PC-3 (cell line): Measurements from ENCODE around the gene DNAJB11. TPM values are rescaled to one million over a fixed set of nuclear protein-coding genes. Genes with fewer than 3 reads are reported as not detected.
"Not testable (repeated sequence)": the region's sequence is repeated elsewhere in the genome, so short reads cannot be mapped to it uniquely, and the experiment has no call there.

Experiments used
- ATAC-seq: fragments of 200-7000 bp; cut with Tn5 transposase; 2 replicates; pipeline ENCODE4 v1.9.1; 2020; ENCODE audit warnings: mild to moderate bottlenecking, moderate library complexity
- BruUV-seq: library from RNA; stranded (reverse); fragments of 400-500 nt; replicated peaks from 2 replicates; lab custom pipeline; 2021; lab: Mats Ljungman, UMichigan
- CTCF ChIA-PET: fragments of 300-600 bp; sonication (Branson Sonifier 250); formaldehyde crosslinking; loops from one replicate; lab custom pipeline; 2022; ENCODE audit warnings: antibody characterized with exemption; lab: Charles Lee
- POLR2A ChIA-PET: fragments of 300-600 bp; sonication (Branson Sonifier 250); formaldehyde crosslinking; loops from one replicate; lab custom pipeline; 2022; ENCODE audit warnings: antibody characterized with exemption; ENCODE audit not compliant: unreplicated experiment; lab: Charles Lee
- DNase-seq: peaks from one replicate; pipeline ENCODE4 v3.0.0-alpha.2; 2015
- H2AFZ ChIP-seq: fragments of 300-600 bp; sonication (generic); 2 replicates; pipeline ENCODE4 v1.6.0; 2016; ENCODE audit warnings: antibody characterized with exemption, low read length
- H3F3A ChIP-seq: fragments of 300-600 bp; sonication (generic); one replicate; pipeline ENCODE4 v1.6.0; 2017; ENCODE audit warnings: antibody characterized with exemption, low read length, control low read depth, mild to moderate bottlenecking; ENCODE audit not compliant: unreplicated experiment
- H3K27ac ChIP-seq: fragments of 300-600 bp; sonication (generic); 2 replicates; pipeline ENCODE4 v1.5.1; 2016; ENCODE audit warnings: mild to moderate bottlenecking, low read length
- H3K27me3 ChIP-seq: fragments of 300-600 bp; sonication (generic); 2 replicates; pipeline ENCODE4 v1.6.1; 2016; ENCODE audit warnings: low read length, mixed read lengths
- H3K36me3 ChIP-seq: fragments of 300-600 bp; sonication (generic); 2 replicates; pipeline ENCODE4 v1.6.1; 2016; ENCODE audit warnings: low read depth, mixed run types, low read length, mixed read lengths
- H3K4me1 ChIP-seq: fragments of 300-600 bp; sonication (generic); 2 replicates; pipeline ENCODE4 v1.5.1; 2016; ENCODE audit warnings: low read length; ENCODE audit not compliant: insufficient read depth
- H3K4me2 ChIP-seq: fragments of 300-600 bp; sonication (generic); 2 replicates; pipeline ENCODE4 v1.6.0; 2016; ENCODE audit warnings: low read length
- H3K4me3 ChIP-seq: fragments of 300-600 bp; sonication (generic); 2 replicates; pipeline ENCODE4 v1.5.1; 2016; ENCODE audit warnings: mild to moderate bottlenecking, low read length, mixed read lengths
- H3K79me2 ChIP-seq: fragments of 300-600 bp; sonication (generic); 2 replicates; pipeline ENCODE4 v1.6.1; 2017; ENCODE audit warnings: low read length, mixed read lengths
- H3K9ac ChIP-seq: fragments of 300-600 bp; sonication (generic); 2 replicates; pipeline ENCODE4 v1.6.0; 2016; ENCODE audit warnings: mild to moderate bottlenecking, low read length
- H3K9me2 ChIP-seq: fragments of 300-600 bp; sonication (generic); replicated peaks from 2 replicates; pipeline ENCODE4 v1.6.1; 2016; ENCODE audit warnings: mixed run types, low read length, mixed read lengths
- H3K9me3 ChIP-seq: fragments of 300-600 bp; sonication (generic); 2 replicates; pipeline ENCODE4 v1.6.1; 2016; ENCODE audit warnings: low read length, mixed read lengths
- H4K20me1 ChIP-seq: fragments of 300-600 bp; sonication (generic); 2 replicates; pipeline ENCODE4 v1.6.1; 2016; ENCODE audit warnings: low read length, mixed read lengths
- EZH2 ChIP-seq: fragments of 300-600 bp; sonication (generic); IDR thresholded peaks from one replicate; pipeline ENCODE4 v1.6.1; 2017; ENCODE audit warnings: antibody characterized with exemption, mild to moderate bottlenecking, low read length; ENCODE audit not compliant: unreplicated experiment
- EZH2phosphoT487 ChIP-seq: fragments of 300-600 bp; sonication (generic); IDR thresholded peaks from 2 replicates; pipeline ENCODE4 v1.6.1; 2018; ENCODE audit warnings: mild to moderate bottlenecking, antibody characterized with exemption, low read length, borderline replicate concordance
- intact Hi-C: fragments of 100-400 bp; cut with micrococcal nuclease; formaldehyde crosslinking; loops from 2 replicates; pipeline ENCODE4 v1.9.0; 2023
- total RNA-seq: library from RNA; depleted of rRNA; stranded (reverse); fragments of >200 nt; gene quantifications from 2 replicates; pipeline ENCODE4 v1.2.3, GENCODE V29; 2014; rRNA removed
- TF ChIP-seq, protein P1 (sequence below): fragments of 300-600 bp; sonication (generic); conservative IDR thresholded peaks from 2 replicates; pipeline ENCODE4 v1.5.1; 2017; ENCODE audit warnings: antibody characterized with exemption, low read depth, mild to moderate bottlenecking, low read length

DNAJB11 gene
- total RNA-seq, 1 experiment from 2014 or later = 117 TPM

DNA sequence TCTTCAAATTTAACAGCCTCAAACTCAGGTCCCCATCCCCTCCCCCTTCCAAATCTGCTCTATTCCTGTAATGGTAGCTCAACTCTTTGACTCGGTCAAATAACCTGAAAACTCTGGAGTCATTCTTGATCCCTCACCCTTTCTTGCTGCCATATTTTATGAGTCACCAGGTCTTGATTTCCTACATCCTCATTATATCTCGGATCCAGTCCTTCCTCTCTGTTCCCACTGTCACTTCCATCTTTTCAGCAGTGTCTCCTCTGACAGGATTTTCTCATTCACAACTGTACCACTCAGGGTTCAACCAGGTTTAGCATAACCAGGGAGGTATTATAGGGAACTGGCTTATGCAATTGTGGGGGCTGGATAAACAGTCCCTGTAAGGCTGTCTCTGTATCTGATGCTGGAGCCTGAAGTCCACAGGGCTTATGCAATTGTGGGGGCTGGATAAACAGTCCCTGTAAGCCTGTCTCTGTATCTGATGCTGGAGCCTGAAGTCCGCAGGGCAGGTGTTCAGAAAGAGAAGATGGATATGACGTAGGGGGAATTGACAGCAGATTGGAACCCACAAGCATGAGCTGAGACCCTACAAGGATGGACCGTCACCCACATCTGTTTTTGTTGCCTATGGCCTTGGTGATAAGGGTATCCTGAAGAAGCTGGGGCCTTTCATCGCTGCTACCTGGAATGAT lies 60.6 kb downstream of the DNAJB11 start:
- Histone ChIP-seq H3K4me1 (no peaks in the 10 kb centered on the region), H3K9me2 (no peaks in the 10 kb centered on the region), H3K27me3 (no peaks in the 10 kb centered on the region), H3K9ac (no peak overlapping the region), H3F3A (no peaks in the 10 kb centered on the region), H3K4me3 (no peak overlapping the region), H2AFZ (no peak overlapping the region), H3K9me3 (no peaks in the 10 kb centered on the region), H3K79me2 (no peaks in the 10 kb centered on the region), H3K27ac (no peak overlapping the region), H3K4me2 (no peak overlapping the region), H3K36me3 (no peaks in the 10 kb centered on the region), H4K20me1 (no peaks in the 10 kb centered on the region)
- ChIA-PET POLR2A (no interaction called here), CTCF (no interaction called here)
- DNase-seq (no peak), ATAC-seq (no peak)
- BruUV-seq = no TSS peak
- TF ChIP-seq, protein P1, sequence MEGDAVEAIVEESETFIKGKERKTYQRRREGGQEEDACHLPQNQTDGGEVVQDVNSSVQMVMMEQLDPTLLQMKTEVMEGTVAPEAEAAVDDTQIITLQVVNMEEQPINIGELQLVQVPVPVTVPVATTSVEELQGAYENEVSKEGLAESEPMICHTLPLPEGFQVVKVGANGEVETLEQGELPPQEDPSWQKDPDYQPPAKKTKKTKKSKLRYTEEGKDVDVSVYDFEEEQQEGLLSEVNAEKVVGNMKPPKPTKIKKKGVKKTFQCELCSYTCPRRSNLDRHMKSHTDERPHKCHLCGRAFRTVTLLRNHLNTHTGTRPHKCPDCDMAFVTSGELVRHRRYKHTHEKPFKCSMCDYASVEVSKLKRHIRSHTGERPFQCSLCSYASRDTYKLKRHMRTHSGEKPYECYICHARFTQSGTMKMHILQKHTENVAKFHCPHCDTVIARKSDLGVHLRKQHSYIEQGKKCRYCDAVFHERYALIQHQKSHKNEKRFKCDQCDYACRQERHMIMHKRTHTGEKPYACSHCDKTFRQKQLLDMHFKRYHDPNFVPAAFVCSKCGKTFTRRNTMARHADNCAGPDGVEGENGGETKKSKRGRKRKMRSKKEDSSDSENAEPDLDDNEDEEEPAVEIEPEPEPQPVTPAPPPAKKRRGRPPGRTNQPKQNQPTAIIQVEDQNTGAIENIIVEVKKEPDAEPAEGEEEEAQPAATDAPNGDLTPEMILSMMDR = no peak
- TF ChIP-seq EZH2 (no peak), EZH2phosphoT487 (no peak)
- intact Hi-C loops = no loop called here

DNA sequence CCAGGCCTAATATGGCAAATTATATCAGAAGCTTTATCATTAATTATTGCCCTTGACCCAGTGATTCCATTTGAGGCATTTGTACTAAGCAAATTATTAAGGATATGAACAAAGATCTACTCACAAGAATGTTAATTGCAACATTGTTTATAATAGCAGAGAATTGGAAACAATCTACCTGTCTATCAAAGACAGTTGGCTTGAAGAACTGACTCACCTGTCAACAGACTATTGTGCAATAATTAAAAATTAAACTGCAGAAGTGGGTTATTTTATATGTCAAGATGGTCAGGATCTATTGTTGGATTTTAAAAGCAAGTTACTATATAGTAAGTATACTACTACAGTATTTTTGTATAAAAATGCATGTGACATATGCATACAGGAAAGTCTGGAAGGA lies 63.0 kb downstream of the DNAJB11 start:
- no peak overlapping the region for H3K27ac ChIP-seq

DNA sequence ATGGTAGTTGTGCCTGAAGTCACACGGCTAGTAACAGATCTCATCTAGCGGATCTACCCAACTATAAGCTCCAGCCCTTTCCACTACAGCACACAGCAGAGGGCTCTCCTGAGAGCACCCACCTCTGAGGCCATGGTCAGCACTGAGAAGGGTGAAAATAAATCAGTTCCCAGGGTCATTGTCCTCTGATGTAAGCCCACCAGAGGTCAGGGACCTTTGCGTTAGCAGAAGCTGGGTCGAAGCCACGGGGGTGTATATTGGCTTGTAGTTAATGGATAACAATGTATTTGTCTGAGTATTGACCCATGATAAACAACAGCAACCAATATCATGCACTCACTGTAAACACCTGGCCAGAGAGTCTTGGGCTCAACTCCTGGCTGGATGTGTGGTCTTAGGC lies 63.7 kb downstream of the DNAJB11 start:
- H3K4me3 ChIP-seq, H3K9ac ChIP-seq, H2AFZ ChIP-seq, intact Hi-C loops, H3K79me2 ChIP-seq, H3K4me2 ChIP-seq, H4K20me1 ChIP-seq, ATAC-seq, CTCF ChIA-PET, H3K9me2 ChIP-seq, H3K27ac ChIP-seq, BruUV-seq, H3K36me3 ChIP-seq, H3F3A ChIP-seq, H3K27me3 ChIP-seq, DNase-seq, H3K9me3 ChIP-seq, H3K4me1 ChIP-seq, POLR2A ChIA-PET: not testable (repeated sequence)

More for the DNA sequence above, 63.0 kb downstream of the DNAJB11 start:
- Histone ChIP-seq H3K4me3 (no peak overlapping the region), H3F3A (no peaks in the 10 kb centered on the region), H3K27me3 (no peaks in the 10 kb centered on the region), H3K36me3 (no peaks in the 10 kb centered on the region), H3K79me2 (no peaks in the 10 kb centered on the region), H3K4me2 (no peak overlapping the region), H3K4me1 (no peaks in the 10 kb centered on the region), H3K9me3 (no peaks in the 10 kb centered on the region), H4K20me1 (no peaks in the 10 kb centered on the region), H2AFZ (no peak overlapping the region), H3K9me2 (no peaks in the 10 kb centered on the region), H3K9ac (no peak overlapping the region)
- DNase-seq (no peak), ATAC-seq (no peak)
- POLR2A ChIA-PET = no interaction called here
- CTCF ChIA-PET = no interaction called here
- no TSS peak for BruUV-seq
- TF ChIP-seq EZH2 (no peak), EZH2phosphoT487 (no peak)
- TF ChIP-seq, protein P1 = no peak
- intact Hi-C loops = no loop called here

Other genes with a start within 250 kb of the DNAJB11 start
- 2.5 and 2.7 TPM in 2 replicates for gene DGKG, start 208.5 kb upstream of the DNAJB11 start, total RNA-seq
- 3.4 and 4.4 TPM in 2 replicates for gene CRYGS, start 26.3 kb upstream of the DNAJB11 start, total RNA-seq
- 16.6 and 17.0 TPM in 2 replicates for gene TBCCD1, start 3.4 kb upstream of the DNAJB11 start, total RNA-seq
- not detected in 2 replicates for gene AHSG, start 42.3 kb downstream of the DNAJB11 start, total RNA-seq
- not detected in 2 replicates for gene FETUB, start 69.7 kb downstream of the DNAJB11 start, total RNA-seq
- not detected in 2 replicates for gene HRG, start 95.3 kb downstream of the DNAJB11 start, total RNA-seq
- not detected in 2 replicates for gene KNG1, start 146.6 kb downstream of the DNAJB11 start, total RNA-seq
- 204 and 233 TPM in 2 replicates for gene EIF4A2, start 212.9 kb downstream of the DNAJB11 start, total RNA-seq
- gene RFC4, start 235.8 kb downstream of the DNAJB11 start, total RNA-seq = 54.0 and 73.0 TPM in 2 replicates